DLD1 (cell line): Measurements from ENCODE around the gene CFAP97D1.
"Not testable (repeated sequence)": the region's sequence is repeated elsewhere in the genome, so short reads cannot be mapped to it uniquely, and the experiment has no call there.

Experiments used
- in situ Hi-C: cut with HindIII; loops from 2 replicates; pipeline ENCODE4 v1.10.0; 2017; ENCODE audit warnings: low sequenced_read_pairs

The CFAP97D1 gene

GRCh38 chr17:43790311-43790940 is 10.2 kb downstream of the CFAP97D1 start:
- in situ Hi-C loops, result no loop called here

- in situ Hi-C loops, result no loop called here
Measured at GRCh38 chr17:43791589-43791988, 11.4 kb downstream of the CFAP97D1 start.

GRCh38 chr17:43792668-43793067 is 12.4 kb downstream of the CFAP97D1 start:
- in situ Hi-C loops, result not testable (repeated sequence)

GRCh38 chr17:43798024-43798423 is 17.8 kb downstream of the CFAP97D1 start:
- in situ Hi-C loops, result not testable (repeated sequence)

- in situ Hi-C loops, result no loop called here
Measured at GRCh38 chr17:43799047-43799446, 18.8 kb downstream of the CFAP97D1 start.

GRCh38 chr17:43800736-43801135 is 20.5 kb downstream of the CFAP97D1 start:
- in situ Hi-C loops, result no loop called here

- in situ Hi-C loops, result no loop called here
Measured at GRCh38 chr17:43801844-43802243, 21.6 kb downstream of the CFAP97D1 start.

GRCh38 chr17:43803758-43804157 is 23.5 kb downstream of the CFAP97D1 start:
- in situ Hi-C loops, result no loop called here

- in situ Hi-C loops, result no loop called here
Measured at GRCh38 chr17:43805117-43805516, 24.9 kb downstream of the CFAP97D1 start.

GRCh38 chr17:43808076-43808475 is 27.8 kb downstream of the CFAP97D1 start:
- in situ Hi-C loops, result no loop called here

- in situ Hi-C loops, result no loop called here
Measured at GRCh38 chr17:43809121-43809520, 28.9 kb downstream of the CFAP97D1 start.

- in situ Hi-C loops, result no loop called here
Measured at GRCh38 chr17:43810226-43810715, 30.0 kb downstream of the CFAP97D1 start.

GRCh38 chr17:43810823-43811222 is 30.6 kb downstream of the CFAP97D1 start:
- in situ Hi-C loops, result no loop called here

GRCh38 chr17:43812396-43813265 is 32.4 kb downstream of the CFAP97D1 start:
- in situ Hi-C loops, result no loop called here

- in situ Hi-C loops, result no loop called here
Measured at GRCh38 chr17:43813386-43813785, 33.2 kb downstream of the CFAP97D1 start.

- in situ Hi-C loops, result no loop called here
Measured at GRCh38 chr17:43814026-43814425, 33.8 kb downstream of the CFAP97D1 start.

GRCh38 chr17:43814714-43815113 is 34.5 kb downstream of the CFAP97D1 start:
- in situ Hi-C loops, result no loop called here

GRCh38 chr17:43816336-43817320 is 36.4 kb downstream of the CFAP97D1 start:
- in situ Hi-C loops, result no loop called here

- in situ Hi-C loops, result no loop called here
Measured at GRCh38 chr17:43817826-43818225, 37.6 kb downstream of the CFAP97D1 start.

- in situ Hi-C loops, result no loop called here
Measured at GRCh38 chr17:43818966-43819365, 38.7 kb downstream of the CFAP97D1 start.

- in situ Hi-C loops, result loop anchor here (10.0 kb wide), 1 partner anchor 116 kb away; no protein-coding TSS in a partner anchor
Measured at GRCh38 chr17:43820759-43821158, 40.5 kb downstream of the CFAP97D1 start.
